AG08396 (cell line): ENCODE data around the gene GJC2.
"Not testable (repeated sequence)": the region's sequence is repeated elsewhere in the genome, so short reads cannot be mapped to it uniquely, and the experiment has no call there.

Experiments used
- DNase-seq: peaks from one replicate; pipeline ENCODE4 v3.0.0; 2012; ENCODE audit warnings: low spot score, mixed read lengths

The GJC2 gene

GRCh38 chr1:228173528-228174481 is 24.1 kb downstream of the GJC2 start:
- not testable (repeated sequence) for DNase-seq

- peak; percentile 51 for DNase-seq
Measured at GRCh38 chr1:228174482-228175315, 25.0 kb downstream of the GJC2 start.

GRCh38 chr1:228175316-228176023 is 25.7 kb downstream of the GJC2 start:
- DNase-seq, result no peak

GRCh38 chr1:228176024-228176395 is 26.3 kb downstream of the GJC2 start:
- no peak for DNase-seq

- DNase-seq, result no peak
Measured at GRCh38 chr1:228176461-228177182, 26.9 kb downstream of the GJC2 start.

GRCh38 chr1:228177183-228177475 is 27.4 kb downstream of the GJC2 start:
- no peak for DNase-seq

- DNase-seq, result no peak
Measured at GRCh38 chr1:228177721-228178710, 28.3 kb downstream of the GJC2 start.

- no peak for DNase-seq
Measured at GRCh38 chr1:228178737-228179684, 29.3 kb downstream of the GJC2 start.

- no peak for DNase-seq
Measured at GRCh38 chr1:228180271-228180958, 30.7 kb downstream of the GJC2 start.

- no peak for DNase-seq
Measured at GRCh38 chr1:228180959-228181644, 31.4 kb downstream of the GJC2 start.

- no peak for DNase-seq
Measured at GRCh38 chr1:228181645-228182034, 31.9 kb downstream of the GJC2 start.

- no peak for DNase-seq
Measured at GRCh38 chr1:228182296-228183030, 32.7 kb downstream of the GJC2 start.

GRCh38 chr1:228184152-228184551 is 34.4 kb downstream of the GJC2 start:
- DNase-seq, result no peak

- no peak for DNase-seq
Measured at GRCh38 chr1:228185641-228185965, 35.9 kb downstream of the GJC2 start.

- not testable (repeated sequence) for DNase-seq
Measured at GRCh38 chr1:228188249-228188648, 38.5 kb downstream of the GJC2 start.

- no peak for DNase-seq
Measured at GRCh38 chr1:228190182-228190581, 40.5 kb downstream of the GJC2 start.

GRCh38 chr1:228190778-228191177 is 41.0 kb downstream of the GJC2 start:
- DNase-seq, result no peak

GRCh38 chr1:228194436-228194835 is 44.7 kb downstream of the GJC2 start:
- DNase-seq, result no peak
